GM12878 (cell line): ENCODE data around the gene ORC1. TPM values are rescaled to one million over a fixed set of nuclear protein-coding genes. Genes with fewer than 3 reads are reported as not detected.
A peak's percentile ranks its signal among the peaks of the same experiment; 100 is the strongest.

Experiments
- ATAC-seq: fragments of 200-7000 bp; cut with Tn5 transposase; 3 replicates; pipeline ENCODE4 v1.9.1; 2020; ENCODE audit warnings: mild to moderate bottlenecking, moderate library complexity
- BruUV-seq: library from RNA; stranded (reverse); fragments of 400-500 nt; replicated peaks from 2 replicates; lab custom pipeline; 2021; lab: Mats Ljungman, UMichigan
- CTCF ChIA-PET: fragments of 300-600 bp; sonication (Branson Sonifier 250); formaldehyde crosslinking; extraction: SDS; loops from one replicate; lab custom pipeline; 2021; ENCODE audit warnings: inconsistent platforms; lab: Yijun Ruan, JAX
- POLR2A ChIA-PET: fragments of 350-600 bp; formaldehyde crosslinking; extraction: SDS; loops from one replicate; lab custom pipeline; 2021; ENCODE audit warnings: inconsistent platforms; lab: Charles Lee
- RAD21 ChIA-PET: fragments of 300-600 bp; sonication (Branson Sonifier 250); formaldehyde crosslinking; loops from one replicate; lab custom pipeline; 2023; ENCODE audit warnings: antibody characterized with exemption; ENCODE audit not compliant: unreplicated experiment; lab: Charles Lee
- SMC1A ChIA-PET: fragments of 300-600 bp; sonication (Branson Sonifier 250); formaldehyde crosslinking; loops from one replicate; lab custom pipeline; 2023; ENCODE audit not compliant: unreplicated experiment, uncharacterized antibody; lab: Charles Lee
- DNase-seq: peaks from one replicate; pipeline ENCODE4 v3.0.0-alpha.2; 2011; ENCODE audit warnings: low read depth, low spot score
- FAIRE-seq: peaks from 3 replicates; lab custom pipeline; 2011; peaks lifted over from hg19 to GRCh38; lab: Jason Lieb, UNC
- H2AFZ ChIP-seq: 2 replicates; pipeline ENCODE4 v1.6.0; 2011; ENCODE audit warnings: low read depth, low read length, control low read depth; ENCODE audit not compliant: control insufficient read depth
- H3K27ac ChIP-seq: 2 replicates; pipeline ENCODE4 v1.5.1; 2011; ENCODE audit warnings: control low read depth; ENCODE audit not compliant: control insufficient read depth, insufficient read depth
- H3K27me3 ChIP-seq, 2 experiments: replicated peaks in 1 of 2; 2 replicates each; pipeline versions ENCODE4 v1.6.0 to v1.6.1; 2011; ENCODE audit warnings: low read length in 1 of 2; ENCODE audit not compliant: control insufficient read depth in 2 of 2, insufficient read depth in 2 of 2
- H3K36me3 ChIP-seq, 2 experiments: 2 replicates each; pipeline ENCODE4 v1.5.1; 2011; ENCODE audit warnings: low read length in 1 of 2; ENCODE audit not compliant: control insufficient read depth in 2 of 2, insufficient read depth in 2 of 2
- H3K4me1 ChIP-seq: 2 replicates; pipeline ENCODE4 v1.6.1; 2011; ENCODE audit warnings: mild to moderate bottlenecking, low read length, moderate library complexity, mixed read lengths; ENCODE audit not compliant: control insufficient read depth, insufficient read depth
- H3K4me2 ChIP-seq: 2 replicates; pipeline ENCODE4 v1.6.0; 2011; ENCODE audit warnings: control low read depth; ENCODE audit not compliant: control insufficient read depth, insufficient read depth
- H3K4me3 ChIP-seq: fragments of 200-600 bp; sonication (generic); 2 replicates; pipeline ENCODE4 v1.5.1; 2016
- H3K79me2 ChIP-seq: 2 replicates; pipeline ENCODE4 v1.6.0; 2011; ENCODE audit warnings: low read length; ENCODE audit not compliant: control insufficient read depth, insufficient read depth
- H3K9ac ChIP-seq: 2 replicates; pipeline ENCODE4 v1.8.0; 2011; ENCODE audit warnings: low read length, control low read depth, mixed read lengths; ENCODE audit not compliant: control insufficient read depth, insufficient read depth
- H3K9me3 ChIP-seq: replicated peaks from 3 replicates; pipeline ENCODE4 v1.5.1; 2011; ENCODE audit warnings: mild to moderate bottlenecking, low read length; ENCODE audit not compliant: control insufficient read depth, insufficient read depth
- H4K20me1 ChIP-seq: 2 replicates; pipeline ENCODE4 v1.6.0; 2011; ENCODE audit not compliant: control insufficient read depth, insufficient read depth
- BHLHE40 ChIP-seq, 2 experiments: fragments of 450-650 bp in 1 of 2; IDR thresholded peaks; 2 replicates each; pipeline ENCODE4 v1.6.1; 2011 to 2017; ENCODE audit warnings: low read depth in 2 of 2, borderline replicate concordance in 1 of 2, improper control_type of control experiment in 1 of 2, low read length in 1 of 2, mild to moderate bottlenecking in 1 of 2
- CHD4 ChIP-seq: fragments of 200-600 bp; sonication (generic); IDR thresholded peaks from 2 replicates; pipeline ENCODE4 v1.6.1; 2016; ENCODE audit warnings: mild to moderate bottlenecking
- NRF1 ChIP-seq: conservative IDR thresholded peaks from 2 replicates; pipeline ENCODE4 v1.6.1; 2011; ENCODE audit warnings: mild to moderate bottlenecking, low read depth, low read length, improper control_type of control experiment
- PML ChIP-seq: IDR thresholded peaks from 2 replicates; pipeline ENCODE4 v1.6.1; 2012; ENCODE audit warnings: low read length, inconsistent platforms
- RAD21 ChIP-seq: IDR thresholded peaks from 2 replicates; pipeline ENCODE4 v1.6.1; 2011; ENCODE audit warnings: mild to moderate bottlenecking, low read depth, low read length, moderate library complexity; ENCODE audit not compliant: insufficient read depth
- ZNF384 ChIP-seq: IDR thresholded peaks from 2 replicates; pipeline ENCODE4 v1.6.1; 2012; ENCODE audit warnings: low read depth, mild to moderate bottlenecking, low read length, improper control_type of control experiment, borderline replicate concordance
- WGBS: methylation state at CpG from one replicate; pipeline ENCODE4 v1.1.6; 2016; ENCODE audit warnings: low lambda C conversion rate; ENCODE audit not compliant: insufficient replicate concordance, insufficient coverage; ENCODE audit errors: missing lambda C conversion rate; 5-methylcytosine and 5-hydroxymethylcytosine counted together
- in situ Hi-C: fragments of 300-500 bp; cut with MboI; formaldehyde crosslinking; loops from 9 replicates; pipeline ENCODE4 v1.14.3; 2018; ENCODE audit warnings: mixed read lengths
- intact Hi-C: fragments of 100-400 bp; cut with micrococcal nuclease; formaldehyde crosslinking; loops from one replicate; pipeline ENCODE4 v1.14.2; 2022; ENCODE audit not compliant: unreplicated experiment
- polyA plus RNA-seq, 11 experiments: library from polyadenylated mRNA; depleted of rRNA in 4 of 11; unstranded in 6 of 11; stranded (reverse) in 5 of 11; fragments of >200 nt; fragmentation: Nextera tagmentation in 4 of 11; fragmentation: Illumina TruSeq in 1 of 11; extraction: Ambion mirVana in 4 of 11; extraction: Trizol in 1 of 11; gene quantifications; 1 replicate in 1 of 11; 2 replicates in 10 of 11; pipeline versions ENCODE4 v1.2.1 to v1.2.3, GENCODE V29; 2011 to 2016; ENCODE audit warnings: inconsistent platforms in 2 of 11, missing spikeins in 2 of 11, low read depth in 1 of 11
- total RNA-seq, 4 experiments: library from RNA; depleted of rRNA in 3 of 4; stranded (reverse); fragments of >200 nt in 3 of 4; fragmentation: Illumina TruSeq in 1 of 4; extraction: Trizol in 1 of 4; gene quantifications; 2 replicates each; pipeline versions ENCODE4 v1.2.1 to v1.2.3, GENCODE V29; 2013 to 2021

ORC1 gene
- total and polyA plus RNA-seq, 10 of the 15 experiments (the other 5 are each of a cell fraction or from before 2014, with no cell fraction given) = 7.7 to 34.6 (median 28.7) TPM

DNA sequence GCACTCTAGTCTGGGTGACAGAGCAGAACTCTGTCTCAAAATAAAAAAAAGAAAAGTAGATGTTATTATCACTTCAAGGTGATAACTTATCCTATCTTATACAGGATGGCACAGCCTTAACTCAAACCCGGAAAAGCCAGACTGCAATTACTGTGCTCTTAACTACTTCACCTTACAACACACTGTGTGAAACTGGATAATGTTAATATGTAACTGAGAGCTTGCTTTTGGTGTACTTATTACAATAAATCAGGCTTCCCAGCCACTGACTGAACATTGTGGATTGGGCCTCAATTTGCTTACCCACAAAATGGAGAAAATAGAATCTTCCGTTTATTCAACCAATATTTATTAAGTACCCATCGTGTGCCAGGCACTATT is 1.4 kb downstream of the ORC1 start:
- Histone ChIP-seq H3K4me2 (peak overlapping the region; percentile 89), H3K79me2 (peaks cover 51% of the 10 kb centered on the region), H2AFZ (peak overlapping the region; percentile 98), H3K4me1 (no peaks in the 10 kb centered on the region), H3K36me3 (peaks cover 3 to 19% of the 10 kb centered on the region in 2 experiments), H3K9ac (peak overlapping the region; percentile 99), H3K27me3 (no peaks in the 10 kb centered on the region), H3K9me3 (no peaks in the 10 kb centered on the region), H3K4me3 (peak overlapping the region; percentile 98), H4K20me1 (no peaks in the 10 kb centered on the region), H3K27ac (peak overlapping the region; percentile 98)
- in situ Hi-C loops = loop anchor here (5.0 kb wide), 1 partner anchor 284 kb away; no protein-coding TSS in a partner anchor
- DNase-seq = peak; percentile 7
- intact Hi-C loops = loop anchor here (1.0 to 5.0 kb wide), 2 partner anchors 37 to 284 kb away; partner anchors contain the start of gene CC2D1B
- POLR2A ChIA-PET = interaction anchor here (1.2 kb wide), 1 partner anchor 283 kb away, joined by 3 read pairs; no protein-coding TSS in a partner anchor
- peak; percentile 22 for ATAC-seq
- 1% methylated on average over 3 of the region's 3 CpGs for WGBS
- RAD21 ChIA-PET = interaction anchor here (1.3 to 1.9 kb wide), 2 partner anchors 37 to 191 kb away, joined by 3 to 12 read pairs; partner anchors contain the start of gene CC2D1B
- CTCF ChIA-PET = interaction anchor here (4.8 kb wide), 1 partner anchor 283 kb away, joined by 31 read pairs; no protein-coding TSS in a partner anchor
- BruUV-seq = no TSS peak
- TF ChIP-seq NRF1 (no peak), CHD4 (no peak), ZNF384 (no peak), PML (no peak), BHLHE40 (IDR thresholded peaks at IDR 0.05; ENCODE audit: borderline replicate concordance in 1 of 2, low read depth in 2 of 2, low read length in 1 of 2) (no peak), RAD21 (no peak)
- SMC1A ChIA-PET = interaction anchor here (2.0 kb wide), 1 partner anchor 35 kb away, joined by 7 read pairs; no protein-coding TSS in a partner anchor
- no peak for FAIRE-seq
